Measurements from ENCODE around the gene TMEM184A.

DNA sequence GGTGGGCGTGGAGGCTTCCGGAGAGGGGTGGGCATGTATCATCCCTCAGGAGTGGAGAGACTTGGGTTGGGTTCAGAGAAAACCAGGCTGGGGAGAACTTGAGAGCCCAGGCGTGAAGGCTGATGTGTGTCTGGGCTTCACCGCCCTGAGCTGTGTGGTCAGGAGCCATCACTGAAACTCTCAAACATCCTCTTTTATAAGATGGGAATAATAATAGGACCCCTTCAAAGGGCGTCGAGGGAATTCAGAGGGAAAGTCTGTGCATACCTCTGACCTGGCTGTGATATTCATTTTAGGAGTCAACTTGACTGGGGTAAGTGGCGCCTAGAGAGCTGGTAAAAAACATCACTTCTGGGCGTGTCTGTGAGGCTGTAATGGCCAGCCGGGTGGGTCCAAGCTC lies 34.9 kb upstream of the TMEM184A start:
- TF ChIP-seq, protein P1, sequence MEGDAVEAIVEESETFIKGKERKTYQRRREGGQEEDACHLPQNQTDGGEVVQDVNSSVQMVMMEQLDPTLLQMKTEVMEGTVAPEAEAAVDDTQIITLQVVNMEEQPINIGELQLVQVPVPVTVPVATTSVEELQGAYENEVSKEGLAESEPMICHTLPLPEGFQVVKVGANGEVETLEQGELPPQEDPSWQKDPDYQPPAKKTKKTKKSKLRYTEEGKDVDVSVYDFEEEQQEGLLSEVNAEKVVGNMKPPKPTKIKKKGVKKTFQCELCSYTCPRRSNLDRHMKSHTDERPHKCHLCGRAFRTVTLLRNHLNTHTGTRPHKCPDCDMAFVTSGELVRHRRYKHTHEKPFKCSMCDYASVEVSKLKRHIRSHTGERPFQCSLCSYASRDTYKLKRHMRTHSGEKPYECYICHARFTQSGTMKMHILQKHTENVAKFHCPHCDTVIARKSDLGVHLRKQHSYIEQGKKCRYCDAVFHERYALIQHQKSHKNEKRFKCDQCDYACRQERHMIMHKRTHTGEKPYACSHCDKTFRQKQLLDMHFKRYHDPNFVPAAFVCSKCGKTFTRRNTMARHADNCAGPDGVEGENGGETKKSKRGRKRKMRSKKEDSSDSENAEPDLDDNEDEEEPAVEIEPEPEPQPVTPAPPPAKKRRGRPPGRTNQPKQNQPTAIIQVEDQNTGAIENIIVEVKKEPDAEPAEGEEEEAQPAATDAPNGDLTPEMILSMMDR (IDR thresholded peaks at IDR 0.05) = no peak
- no peak for TF ChIP-seq POLR2A (IDR thresholded peaks at IDR 0.05)
